Endothelial cell of umbilical vein (primary cell): ENCODE measurements around the gene CCBE1. TPM values are rescaled to one million over a fixed set of nuclear protein-coding genes. Genes with fewer than 3 reads are reported as not detected.

Experiments used
- BruUV-seq: library from RNA; stranded (reverse); fragments of 400-500 nt; replicated peaks from 2 replicates; lab custom pipeline; 2021; lab: Mats Ljungman, UMichigan
- CTCF ChIA-PET: fragments of 300-600, 350-600 bp; sonication (Branson Sonifier 250); formaldehyde crosslinking; loops from one replicate; lab custom pipeline; 2021; ENCODE audit warnings: antibody characterized with exemption, inconsistent platforms; lab: Charles Lee
- POLR2A ChIA-PET: fragments of 300-600, 350-600 bp; sonication (Branson Sonifier 250); formaldehyde crosslinking; loops from one replicate; lab custom pipeline; 2021; ENCODE audit warnings: antibody characterized with exemption, inconsistent platforms; lab: Charles Lee
- DNase-seq: peaks from one replicate; pipeline ENCODE4 v3.0.0-alpha.2; 2011; ENCODE audit warnings: low read depth, low spot score
- FAIRE-seq: peaks from 2 replicates; lab custom pipeline; 2011; peaks lifted over from hg19 to GRCh38; lab: Jason Lieb, UNC
- H2AFZ ChIP-seq: 2 replicates; pipeline ENCODE4 v1.6.0; 2012; ENCODE audit warnings: low read depth, low read length, control low read depth, inconsistent platforms
- H3K27ac ChIP-seq: 2 replicates; pipeline ENCODE4 v1.5.1; 2011; ENCODE audit warnings: low read depth, mild to moderate bottlenecking, control low read depth, low read length, moderate library complexity; ENCODE audit not compliant: insufficient read depth
- H3K27me3 ChIP-seq, 2 experiments: 2 replicates each; pipeline versions ENCODE4 v1.6.0 to v1.6.1; 2011; ENCODE audit warnings: low read length in 2 of 2, mixed read lengths in 1 of 2; ENCODE audit not compliant: control insufficient read depth in 2 of 2, insufficient read depth in 2 of 2
- H3K36me3 ChIP-seq, 2 experiments: 2 replicates in 1 of 2; 3 replicates in 1 of 2; pipeline ENCODE4 v1.5.1; 2011; ENCODE audit warnings: low read length in 2 of 2, mild to moderate bottlenecking in 1 of 2, moderate library complexity in 1 of 2; ENCODE audit not compliant: control insufficient read depth in 2 of 2, insufficient read depth in 2 of 2; ENCODE audit errors: extremely low read depth in 1 of 2
- H3K4me1 ChIP-seq: 3 replicates; pipeline ENCODE4 v1.5.1; 2011; ENCODE audit warnings: mild to moderate bottlenecking, low read length; ENCODE audit not compliant: control insufficient read depth, insufficient read depth; ENCODE audit errors: extremely low read depth
- H3K4me2 ChIP-seq: 2 replicates; pipeline ENCODE4 v1.6.1; 2011; ENCODE audit warnings: low read length, control low read depth, mixed read lengths; ENCODE audit not compliant: insufficient read depth
- H3K4me3 ChIP-seq, 3 experiments: fragments of 200-600 bp in 1 of 3; sonication (generic), shearing (Covaris generic) in 1 of 3; replicated peaks in 1 of 3; 2 replicates each; pipeline ENCODE4 v1.5.1; 2011 to 2016; ENCODE audit warnings: control low read depth in 3 of 3, low read length in 3 of 3, mild to moderate bottlenecking in 2 of 3, inconsistent platforms in 1 of 3, low read depth in 1 of 3, moderate library complexity in 1 of 3; ENCODE audit not compliant: insufficient read depth in 1 of 3
- H3K79me2 ChIP-seq: 2 replicates; pipeline ENCODE4 v1.6.0; 2012; ENCODE audit warnings: low read length, inconsistent platforms; ENCODE audit not compliant: control insufficient read depth, insufficient read depth
- H3K9ac ChIP-seq: replicated peaks from 2 replicates; pipeline ENCODE3; 2011; ENCODE audit warnings: low read length, control low read depth; ENCODE audit not compliant: insufficient read depth; ENCODE audit errors: extremely low read depth
- H3K9me1 ChIP-seq: replicated peaks from 3 replicates; pipeline ENCODE4 v1.6.0; 2011; ENCODE audit warnings: mild to moderate bottlenecking, low read length; ENCODE audit not compliant: control insufficient read depth, insufficient read depth; ENCODE audit errors: extremely low read depth
- H3K9me3 ChIP-seq: replicated peaks from 2 replicates; pipeline ENCODE4 v1.5.1; 2012; ENCODE audit warnings: low read length, inconsistent platforms; ENCODE audit not compliant: control insufficient read depth, insufficient read depth
- H4K20me1 ChIP-seq: replicated peaks from 2 replicates; pipeline ENCODE3; 2011; ENCODE audit warnings: mild to moderate bottlenecking, low read length; ENCODE audit not compliant: control insufficient read depth, insufficient read depth; ENCODE audit errors: extremely low read depth
- CTCF ChIP-seq, 2 donors: IDR thresholded peaks; 1 replicate in 1 of 2; 2 replicates in 1 of 2; pipeline ENCODE4 v1.5.1; 2011; ENCODE audit warnings: low read length in 2 of 2, mild to moderate bottlenecking in 2 of 2, moderate library complexity in 2 of 2, control low read depth in 1 of 2, inconsistent platforms in 1 of 2, low read depth in 1 of 2; ENCODE audit not compliant: insufficient read depth in 1 of 2; ENCODE audit errors: extremely low read depth in 1 of 2
- EZH2 ChIP-seq: IDR thresholded peaks from 2 replicates; pipeline ENCODE4 v1.6.1; 2012; ENCODE audit warnings: borderline replicate concordance, low read depth, mild to moderate bottlenecking, moderate library complexity, low read length, inconsistent platforms; ENCODE audit not compliant: severe bottlenecking
- FOS ChIP-seq: IDR thresholded peaks from 2 replicates; pipeline ENCODE4 v1.6.1; 2011; ENCODE audit warnings: mild to moderate bottlenecking, low read length, moderate library complexity, borderline replicate concordance; ENCODE audit not compliant: insufficient read depth
- GATA2 ChIP-seq: IDR thresholded peaks from 2 replicates; pipeline ENCODE4 v1.7.0; 2011; ENCODE audit warnings: low read depth, mild to moderate bottlenecking, moderate library complexity, mixed read lengths, low read length; ENCODE audit not compliant: insufficient read length, insufficient read depth
- JUN ChIP-seq: IDR thresholded peaks from 2 replicates; pipeline ENCODE4 v1.6.1; 2011; ENCODE audit warnings: borderline replicate concordance, low read depth; ENCODE audit not compliant: insufficient read length, insufficient read depth
- MAX ChIP-seq: IDR thresholded peaks from 2 replicates; pipeline ENCODE4 v1.6.1; 2011; ENCODE audit not compliant: insufficient read depth, insufficient read length
- MYC ChIP-seq: IDR thresholded peaks from one replicate; pipeline ENCODE4 v1.6.1; 2011; ENCODE audit warnings: mild to moderate bottlenecking, low read depth, low read length
- POLR2A ChIP-seq: IDR thresholded peaks from 2 replicates; pipeline ENCODE4 v1.6.1; 2012; ENCODE audit warnings: low read depth, mild to moderate bottlenecking, control low read depth, low read length
- POLR2AphosphoS5 ChIP-seq: IDR thresholded peaks from 2 replicates; pipeline ENCODE4 v1.6.1; 2012; ENCODE audit warnings: low read depth, mild to moderate bottlenecking, control low read depth, low read length, moderate library complexity; ENCODE audit not compliant: insufficient read depth
- dilution Hi-C: fragments of 300-500 bp; cut with MboI; formaldehyde crosslinking; loops from one replicate; pipeline ENCODE4 v1.15.0; 2019; ENCODE audit warnings: low sequenced_read_pairs; ENCODE audit not compliant: extremely low pct_ligation_motif_present
- intact Hi-C: fragments of 100-400 bp; cut with micrococcal nuclease; formaldehyde crosslinking; loops from one replicate; pipeline ENCODE4 v1.10.0; 2022
- polyA plus RNA-seq, 4 experiments: library from polyadenylated mRNA; depleted of rRNA in 3 of 4; stranded (reverse) in 3 of 4; unstranded in 1 of 4; fragments of >200 nt; gene quantifications; 2 replicates each; pipeline versions ENCODE4 v1.2.1 to v1.2.3, GENCODE V29; 2011 to 2012; ENCODE audit warnings: missing spikeins in 1 of 4
- total RNA-seq: library from RNA; stranded (reverse); gene quantifications from 2 replicates; pipeline ENCODE4 v1.2.3, GENCODE V29; 2021

Gene CCBE1
- total and polyA plus RNA-seq, 2 donors (not counting 3 experiments of a cell fraction or from before 2014, with no cell fraction given) = 0.04 TPM; not detected in 1

GRCh38 chr18:59733421-59733820, 36.2 kb upstream of the CCBE1 start:
- Histone ChIP-seq H3K9ac (no peak overlapping the region), H3K79me2 (no peaks in the 10 kb centered on the region), H3K27ac (no peak overlapping the region), H3K4me3 (no peak overlapping the region), H3K9me1 (no peaks in the 10 kb centered on the region), H2AFZ (no peak overlapping the region), H3K27me3 (no peaks in the 10 kb centered on the region), H3K4me2 (no peak overlapping the region), H4K20me1 (no peaks in the 10 kb centered on the region), H3K36me3 (no peaks in the 10 kb centered on the region), H3K9me3 (no peaks in the 10 kb centered on the region), H3K4me1 (no peaks in the 10 kb centered on the region)
- ChIA-PET POLR2A (no interaction called here), CTCF (interaction anchor here (1.9 kb wide), 1 partner anchor 36 kb away, joined by 9 read pairs; the partner anchor contains the start of gene CCBE1)
- intact Hi-C loops = no loop called here
- TF ChIP-seq POLR2AphosphoS5 (no peak), CTCF (IDR thresholded peaks at IDR 0.05; ENCODE audit: extremely low read depth in 1 of 2, insufficient read depth in 1 of 2, low read depth in 1 of 2, low read length in 2 of 2) (no peak), FOS (no peak), MYC (no peak), JUN (no peak), EZH2 (no peak), GATA2 (no peak), POLR2A (no peak), MAX (no peak)
- dilution Hi-C loops = no loop called here
- BruUV-seq = no TSS peak
- FAIRE-seq (no peak), DNase-seq (no peak)
